GM10266 (cell line): ENCODE data around the gene SLC5A5.
A peak's percentile ranks its signal among the peaks of the same experiment; 100 is the strongest.

Experiments
- DNase-seq: peaks from one replicate; pipeline ENCODE4 v3.0.0; 2012; ENCODE audit errors: extremely low spot score
- CTCF ChIP-seq: IDR thresholded peaks from 2 replicates; pipeline ENCODE4 v1.5.1; 2012; ENCODE audit warnings: mild to moderate bottlenecking, low read depth; ENCODE audit not compliant: control insufficient read depth, insufficient read depth; ENCODE audit errors: missing control alignments

Gene SLC5A5

GRCh38 chr19:17866964-17867486 is 4.7 kb upstream of the SLC5A5 start:
- no peak for TF ChIP-seq CTCF
- no peak for DNase-seq

- no peak for TF ChIP-seq CTCF
- DNase-seq, result no peak
These were observed 3.1 kb upstream of the SLC5A5 start for GRCh38 chr19:17868669-17869068.

- no peak for TF ChIP-seq CTCF
- DNase-seq, result no peak
These were observed 2.6 kb upstream of the SLC5A5 start for GRCh38 chr19:17869114-17869608.

- DNase-seq, result no peak
- TF ChIP-seq CTCF, result no peak
These were observed 490 bp upstream of the SLC5A5 start for GRCh38 chr19:17871032-17871877.

GRCh38 chr19:17872251-17873001 is 681 bp downstream of the SLC5A5 start:
- no peak for TF ChIP-seq CTCF
- DNase-seq, result no peak

- DNase-seq, result peak; percentile 88
- TF ChIP-seq CTCF, result no peak
These were observed 2.3 kb downstream of the SLC5A5 start for GRCh38 chr19:17873786-17874757.
